ENCODE data around the gene SHISAL1.

SHISAL1 gene

DNA sequence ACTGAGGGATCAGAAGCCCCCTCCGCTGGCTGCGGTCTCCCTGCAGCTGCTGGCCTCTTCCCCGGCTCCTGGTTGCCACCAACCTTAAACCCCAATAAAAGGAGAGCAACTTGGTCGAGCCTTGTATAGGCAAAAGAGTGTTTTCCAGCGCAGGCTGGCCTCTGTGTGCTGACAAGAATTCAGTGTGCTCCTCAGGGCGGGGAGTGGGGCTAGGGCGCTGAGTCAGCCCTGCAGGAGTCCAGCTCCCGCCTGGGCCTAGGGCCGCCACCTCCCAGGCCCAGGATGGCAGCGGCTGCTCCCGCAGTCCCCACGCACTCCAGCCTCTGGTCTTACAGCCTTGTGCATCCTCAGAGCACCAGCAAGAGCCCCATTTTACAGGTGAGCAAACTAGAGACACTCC, at the start of gene SHISAL1:
Gene SHISAL1, minus strand, starts transcription at position 186 of the 400 bp plus-strand sequence. CDS start 12,006 bp downstream, outside the sequence.
- H3K9me3 Mint-ChIP-seq (ENCODE audit: low read depth), result no peaks in the 10 kb centered on the region
- peaks cover 16% of the 10 kb centered on the region for H3K4me1 Mint-ChIP-seq (ENCODE audit: low read depth)
- H3K27me3 Mint-ChIP-seq, result no peaks in the 10 kb centered on the region
- no peak within 1 kb of the TSS for H3K4me3 Mint-ChIP-seq
- H3K27ac Mint-ChIP-seq, result no peak within 1 kb of the TSS
- no peaks in the 10 kb centered on the region for H3K36me3 Mint-ChIP-seq

DNA sequence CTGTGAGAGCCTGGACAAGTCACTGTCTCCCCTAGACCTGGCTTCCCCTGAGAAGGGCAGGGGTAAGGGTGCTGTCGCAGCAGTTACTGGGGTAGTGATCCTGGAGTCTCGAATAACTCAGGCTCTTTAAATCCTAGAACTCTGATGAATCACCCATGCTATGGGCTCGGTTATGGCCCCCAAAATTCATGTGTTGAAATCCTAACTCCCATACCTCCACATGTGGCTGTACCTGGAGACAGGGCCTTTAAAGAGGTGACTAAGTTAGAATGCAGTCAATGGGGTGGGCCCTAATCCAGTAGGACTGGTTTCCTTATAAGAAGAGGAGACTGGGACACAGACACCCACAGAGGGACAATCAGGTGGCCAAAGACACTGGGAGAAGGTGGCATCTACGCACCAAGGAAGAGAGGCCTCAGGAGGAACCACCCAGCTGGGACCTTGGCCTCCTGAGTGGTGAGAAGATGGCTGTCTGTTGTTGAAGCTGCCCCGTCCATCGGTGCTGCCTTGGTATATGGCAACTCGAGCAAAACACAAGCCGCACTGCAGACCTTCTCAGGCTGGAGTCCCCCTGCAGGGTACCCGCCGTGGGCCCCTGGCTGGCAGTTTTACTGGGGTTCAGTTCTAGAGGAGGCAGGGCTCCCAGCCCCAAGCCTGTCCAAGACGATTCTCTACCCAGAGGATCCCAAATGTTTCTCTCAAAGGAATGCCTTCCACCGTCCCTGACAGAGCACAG, 48.8 kb upstream of the SHISAL1 start:
- H3K4me3 Mint-ChIP-seq, result no peak overlapping the region

DNA sequence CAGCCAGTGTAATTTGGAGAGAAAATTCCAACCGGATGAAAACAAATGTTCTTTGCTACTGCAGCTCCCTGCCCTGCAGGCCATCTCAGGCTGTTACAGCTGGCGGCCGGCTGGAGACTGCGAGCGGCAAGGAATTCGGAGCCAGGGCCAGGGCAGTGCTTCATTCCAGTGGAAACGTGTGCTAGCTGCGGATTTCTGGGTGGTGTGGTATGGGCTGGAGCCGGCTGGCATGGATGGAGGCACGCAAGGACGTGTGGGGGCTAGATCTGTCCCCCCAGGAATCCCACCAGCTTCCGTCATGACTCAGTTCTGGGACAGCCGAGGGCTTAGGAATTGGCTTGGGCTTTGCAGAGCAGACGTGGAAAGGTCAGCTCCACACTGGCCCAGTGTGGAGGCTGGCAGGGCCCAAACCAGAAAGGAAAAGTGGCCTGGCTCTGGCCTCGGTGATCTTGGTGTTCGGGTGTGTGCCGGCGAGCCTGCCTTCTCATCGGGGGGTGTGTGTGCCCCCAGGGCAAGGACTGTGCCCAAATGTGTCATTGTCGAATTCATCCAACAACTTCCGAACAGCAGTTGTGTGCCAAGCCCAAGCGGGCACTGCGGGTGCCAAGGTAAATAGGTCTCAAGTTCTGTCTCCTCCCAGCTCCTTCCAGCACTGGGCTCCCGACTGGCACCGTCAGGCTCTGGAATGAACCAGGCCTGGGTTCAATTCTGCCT, 48.1 kb upstream of the SHISAL1 start:
- Mint-ChIP-seq H3K27me3 (peaks cover 9% of the 10 kb centered on the region), H3K27ac (no peak overlapping the region), H3K4me3 (no peak overlapping the region), H3K9me3 (ENCODE audit: low read depth) (no peaks in the 10 kb centered on the region), H3K4me1 (ENCODE audit: low read depth) (no peaks in the 10 kb centered on the region), H3K36me3 (no peaks in the 10 kb centered on the region)

More for the DNA sequence above, 48.8 kb upstream of the SHISAL1 start:
- Mint-ChIP-seq H3K36me3 (no peaks in the 10 kb centered on the region), H3K27ac (no peak overlapping the region), H3K27me3 (peaks cover 7% of the 10 kb centered on the region), H3K9me3 (ENCODE audit: low read depth) (no peaks in the 10 kb centered on the region), H3K4me1 (ENCODE audit: low read depth) (no peaks in the 10 kb centered on the region)

DNA sequence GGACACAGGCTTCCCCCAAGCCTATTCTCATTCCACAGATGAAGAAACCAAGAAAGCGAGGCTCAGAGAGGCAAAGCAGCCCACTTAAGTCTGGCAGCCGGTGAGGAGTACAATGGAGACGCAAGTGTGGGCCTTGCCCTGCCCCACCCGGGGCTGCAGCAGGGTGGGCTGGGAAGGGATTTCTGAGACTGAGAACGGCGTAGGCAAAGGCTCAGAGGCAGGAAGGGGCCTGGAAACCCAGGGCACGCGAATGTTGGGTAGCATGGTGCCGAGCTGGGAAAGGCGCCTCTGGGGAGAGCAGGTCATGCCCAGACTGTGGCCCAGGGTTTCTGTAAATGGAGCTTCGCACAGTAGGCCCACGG, 47.5 kb upstream of the SHISAL1 start:
- H3K27me3 Mint-ChIP-seq, result peaks cover 11% of the 10 kb centered on the region
- no peak overlapping the region for H3K4me3 Mint-ChIP-seq
- H3K27ac Mint-ChIP-seq, result no peak overlapping the region
- no peaks in the 10 kb centered on the region for H3K4me1 Mint-ChIP-seq (ENCODE audit: low read depth)
- no peaks in the 10 kb centered on the region for H3K9me3 Mint-ChIP-seq (ENCODE audit: low read depth)
- no peaks in the 10 kb centered on the region for H3K36me3 Mint-ChIP-seq

DNA sequence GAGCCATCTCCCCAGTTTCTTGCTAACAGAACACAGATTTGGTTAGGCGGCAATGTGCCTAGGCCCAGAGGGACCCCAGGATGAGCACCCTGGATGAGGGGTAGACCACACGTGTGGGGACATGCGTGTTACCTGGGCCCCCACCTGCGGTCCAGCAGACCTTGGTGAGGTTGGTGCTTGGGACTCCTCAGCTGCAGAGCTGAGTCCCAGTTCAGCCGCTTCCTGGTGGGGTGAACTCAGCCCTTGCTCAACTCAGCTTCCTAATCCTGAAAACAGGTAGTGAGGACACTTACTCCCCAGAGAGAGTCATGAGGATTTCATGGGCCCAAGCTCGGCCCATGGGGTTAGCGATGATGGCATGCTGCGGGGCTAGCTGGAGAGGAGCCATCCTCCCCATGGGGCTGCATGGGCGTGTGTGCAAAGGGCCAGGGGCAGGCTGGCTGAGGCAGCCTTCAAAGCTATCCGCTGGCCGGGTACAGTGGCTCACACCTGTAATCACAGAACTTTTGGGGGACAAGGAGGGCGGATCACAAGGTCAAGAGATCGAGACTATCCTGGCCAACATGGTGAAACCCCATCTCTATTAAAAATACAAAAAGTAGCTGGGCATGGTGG, 46.9 kb upstream of the SHISAL1 start:
- Mint-ChIP-seq H3K27me3 (peaks cover 11% of the 10 kb centered on the region), H3K9me3 (ENCODE audit: low read depth) (no peaks in the 10 kb centered on the region), H3K36me3 (no peaks in the 10 kb centered on the region), H3K4me3 (no peak overlapping the region), H3K27ac (no peak overlapping the region), H3K4me1 (ENCODE audit: low read depth) (no peaks in the 10 kb centered on the region)

DNA sequence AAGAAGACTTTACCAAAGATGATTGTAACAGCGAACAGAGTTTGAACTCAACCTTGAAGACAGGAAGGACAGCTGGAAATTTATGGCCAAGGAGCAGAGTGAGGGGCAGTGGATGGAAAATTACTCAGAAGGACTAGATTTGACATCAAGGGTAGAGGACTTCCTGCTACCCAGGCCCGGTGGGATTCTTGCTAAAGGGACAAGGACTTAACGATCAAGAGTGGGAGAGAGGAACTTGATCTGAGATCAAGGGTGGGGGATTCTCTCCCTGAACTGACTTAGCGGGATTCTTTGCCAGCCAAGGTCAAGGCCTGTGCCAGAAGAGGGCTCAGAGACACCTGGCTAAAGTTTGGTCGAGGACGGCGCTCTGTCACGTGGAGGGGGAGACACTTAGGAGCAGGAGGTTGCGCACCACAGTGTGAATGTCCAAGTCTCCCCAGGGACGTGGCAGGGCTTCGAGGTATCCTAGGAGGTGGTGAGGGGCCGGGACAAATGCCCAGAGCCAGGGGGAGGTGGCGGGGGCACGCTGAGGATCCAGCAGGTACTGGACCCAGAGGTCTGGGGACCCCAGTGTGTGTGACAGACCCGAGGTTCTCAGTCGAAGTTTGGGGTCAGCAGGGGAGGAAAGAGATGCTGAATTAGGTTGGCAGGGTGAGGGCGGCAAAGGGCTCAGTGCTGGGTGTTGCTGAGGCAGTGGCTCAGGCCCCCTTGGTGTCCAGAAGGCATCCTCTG, 46.1 kb upstream of the SHISAL1 start:
- H3K4me1 Mint-ChIP-seq (ENCODE audit: low read depth), result no peaks in the 10 kb centered on the region
- H3K27me3 Mint-ChIP-seq, result peaks cover 15% of the 10 kb centered on the region
- H3K9me3 Mint-ChIP-seq (ENCODE audit: low read depth), result no peaks in the 10 kb centered on the region
- no peak overlapping the region for H3K27ac Mint-ChIP-seq
- H3K36me3 Mint-ChIP-seq, result no peaks in the 10 kb centered on the region
- H3K4me3 Mint-ChIP-seq, result no peak overlapping the region

DNA sequence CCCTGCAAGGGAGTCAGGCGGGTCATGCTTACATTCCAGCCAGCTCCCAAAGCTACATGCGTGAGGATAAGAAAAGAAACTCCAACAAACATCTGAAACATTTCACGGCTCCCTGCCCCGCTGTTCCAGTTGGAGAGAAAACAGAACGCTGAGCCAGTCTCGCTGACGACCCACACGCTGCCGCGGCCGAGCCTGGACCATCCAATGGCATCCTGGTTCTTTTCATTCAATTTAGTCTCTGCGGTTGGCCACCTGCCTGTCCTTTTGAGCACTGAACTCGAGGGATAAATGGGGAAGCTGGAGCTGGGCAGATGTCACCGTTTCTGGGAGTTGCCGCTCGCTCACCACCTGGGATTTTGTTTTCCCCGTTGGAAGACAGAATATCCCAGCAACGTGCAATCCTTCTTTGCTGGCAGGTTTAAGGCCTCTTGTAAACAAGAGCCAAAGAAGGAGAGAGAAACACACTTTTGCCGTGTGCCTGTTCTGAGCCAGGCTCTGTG, 45.3 kb upstream of the SHISAL1 start:
- Mint-ChIP-seq H3K27ac (no peak overlapping the region), H3K4me3 (no peak overlapping the region), H3K36me3 (no peaks in the 10 kb centered on the region), H3K9me3 (ENCODE audit: low read depth) (no peaks in the 10 kb centered on the region), H3K4me1 (ENCODE audit: low read depth) (no peaks in the 10 kb centered on the region), H3K27me3 (peaks cover 15% of the 10 kb centered on the region)

DNA sequence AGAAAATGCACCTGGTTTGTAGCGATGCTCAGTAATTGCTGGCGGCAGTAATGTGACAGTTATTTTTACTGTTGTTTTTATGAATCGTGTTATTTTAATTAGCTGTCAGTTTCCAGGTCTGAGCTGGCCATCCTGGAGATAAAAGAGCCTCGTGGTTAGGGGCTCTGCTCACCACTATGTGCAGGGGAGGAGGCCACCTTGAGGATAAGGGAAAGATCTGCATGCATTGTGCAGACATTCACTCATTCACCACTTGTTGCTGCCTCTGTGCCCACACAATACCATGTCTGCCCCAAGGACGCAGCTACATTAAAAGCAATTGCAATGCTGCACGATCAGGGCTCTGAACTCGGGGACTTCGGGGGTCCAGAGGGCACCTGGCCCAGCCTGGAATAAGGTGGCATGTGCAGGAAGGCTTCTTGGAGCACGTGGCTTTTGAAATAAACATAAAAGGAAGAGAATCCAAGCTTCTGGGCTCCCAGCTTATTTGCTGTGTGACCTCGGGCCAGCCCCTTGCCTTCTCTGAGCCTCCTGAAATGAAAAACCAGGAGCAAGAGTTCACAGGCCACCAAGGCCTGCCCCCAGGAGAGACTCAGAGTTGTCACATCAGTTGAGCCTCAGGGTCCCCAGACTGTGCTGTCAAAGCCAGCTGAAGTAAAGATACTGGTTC, 44.7 kb upstream of the SHISAL1 start:
- H3K9me3 Mint-ChIP-seq (ENCODE audit: low read depth), result no peaks in the 10 kb centered on the region
- H3K36me3 Mint-ChIP-seq, result no peaks in the 10 kb centered on the region
- H3K4me1 Mint-ChIP-seq (ENCODE audit: low read depth), result no peaks in the 10 kb centered on the region
- peaks cover 15% of the 10 kb centered on the region for H3K27me3 Mint-ChIP-seq
- no peak overlapping the region for H3K27ac Mint-ChIP-seq
- H3K4me3 Mint-ChIP-seq, result no peak overlapping the region

DNA sequence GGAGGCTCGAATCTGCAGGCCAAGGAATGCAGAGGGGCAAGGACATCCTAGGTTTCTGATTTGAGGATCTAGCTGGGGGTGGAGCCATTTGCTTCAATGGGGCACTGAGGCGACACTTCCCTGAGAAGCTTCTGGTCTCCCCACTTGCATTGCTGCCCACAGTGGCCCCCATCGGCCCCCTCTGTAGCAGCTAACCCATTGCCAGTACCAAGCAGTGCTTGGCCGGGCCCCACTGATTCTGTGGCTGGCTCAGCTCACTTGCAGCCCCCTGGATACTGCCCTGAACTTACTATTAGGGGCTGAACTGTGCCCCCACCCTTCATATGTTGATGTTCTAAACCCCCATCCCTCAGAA, 42.9 kb upstream of the SHISAL1 start:
- Mint-ChIP-seq H3K4me1 (ENCODE audit: low read depth) (peaks cover 5% of the 10 kb centered on the region), H3K36me3 (no peaks in the 10 kb centered on the region), H3K27me3 (peaks cover 19% of the 10 kb centered on the region), H3K27ac (no peak overlapping the region), H3K9me3 (ENCODE audit: low read depth) (no peaks in the 10 kb centered on the region), H3K4me3 (no peak overlapping the region)

DNA sequence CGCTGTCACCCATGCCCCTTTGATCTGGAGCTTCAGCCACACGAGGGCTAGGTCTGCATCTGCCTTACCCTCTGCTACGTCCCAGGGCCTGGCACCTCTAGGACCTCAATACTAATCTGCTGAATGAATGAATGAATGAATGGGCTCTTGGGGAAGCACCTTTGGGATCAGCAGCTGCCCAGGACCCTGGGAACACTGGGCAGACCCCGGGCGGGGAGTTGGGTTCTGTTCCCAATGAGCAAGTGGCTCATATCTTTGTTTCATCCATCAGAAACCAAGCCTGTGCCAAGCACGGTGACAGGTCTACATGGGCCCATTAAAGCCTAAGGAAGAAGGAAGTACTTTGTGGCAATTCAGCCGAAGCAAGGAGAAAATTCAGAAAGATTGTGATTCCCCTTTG, 41.5 kb upstream of the SHISAL1 start:
- Mint-ChIP-seq H3K36me3 (no peaks in the 10 kb centered on the region), H3K27me3 (peaks cover 19% of the 10 kb centered on the region), H3K4me1 (ENCODE audit: low read depth) (peaks cover 5% of the 10 kb centered on the region), H3K4me3 (no peak overlapping the region), H3K9me3 (ENCODE audit: low read depth) (no peaks in the 10 kb centered on the region), H3K27ac (no peak overlapping the region)

DNA sequence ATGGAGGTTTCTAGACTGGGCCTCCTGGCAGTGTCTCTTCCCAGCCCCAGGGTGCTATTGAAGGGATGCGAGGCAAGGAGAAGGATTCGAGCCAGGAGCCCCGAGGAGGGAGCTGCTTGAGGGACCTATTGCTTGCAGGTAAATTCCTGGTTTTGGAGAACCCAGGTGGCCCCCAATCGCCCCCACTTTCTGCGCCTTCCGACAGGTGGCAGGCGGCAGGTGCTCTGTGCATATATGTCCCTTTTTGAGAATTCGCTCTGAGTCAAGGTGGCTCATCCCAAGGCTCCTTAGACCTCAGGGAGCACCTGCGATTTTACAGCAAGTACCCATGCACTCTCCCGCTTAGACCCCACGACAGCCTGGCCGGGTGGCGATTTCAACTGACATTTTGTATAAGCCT, 40.3 kb upstream of the SHISAL1 start:
- H3K36me3 Mint-ChIP-seq, result no peaks in the 10 kb centered on the region
- no peaks in the 10 kb centered on the region for H3K9me3 Mint-ChIP-seq (ENCODE audit: low read depth)
- no peak overlapping the region for H3K27ac Mint-ChIP-seq
- H3K27me3 Mint-ChIP-seq, result peaks cover 13% of the 10 kb centered on the region
- H3K4me3 Mint-ChIP-seq, result no peak overlapping the region
- H3K4me1 Mint-ChIP-seq (ENCODE audit: low read depth), result peaks cover 5% of the 10 kb centered on the region

DNA sequence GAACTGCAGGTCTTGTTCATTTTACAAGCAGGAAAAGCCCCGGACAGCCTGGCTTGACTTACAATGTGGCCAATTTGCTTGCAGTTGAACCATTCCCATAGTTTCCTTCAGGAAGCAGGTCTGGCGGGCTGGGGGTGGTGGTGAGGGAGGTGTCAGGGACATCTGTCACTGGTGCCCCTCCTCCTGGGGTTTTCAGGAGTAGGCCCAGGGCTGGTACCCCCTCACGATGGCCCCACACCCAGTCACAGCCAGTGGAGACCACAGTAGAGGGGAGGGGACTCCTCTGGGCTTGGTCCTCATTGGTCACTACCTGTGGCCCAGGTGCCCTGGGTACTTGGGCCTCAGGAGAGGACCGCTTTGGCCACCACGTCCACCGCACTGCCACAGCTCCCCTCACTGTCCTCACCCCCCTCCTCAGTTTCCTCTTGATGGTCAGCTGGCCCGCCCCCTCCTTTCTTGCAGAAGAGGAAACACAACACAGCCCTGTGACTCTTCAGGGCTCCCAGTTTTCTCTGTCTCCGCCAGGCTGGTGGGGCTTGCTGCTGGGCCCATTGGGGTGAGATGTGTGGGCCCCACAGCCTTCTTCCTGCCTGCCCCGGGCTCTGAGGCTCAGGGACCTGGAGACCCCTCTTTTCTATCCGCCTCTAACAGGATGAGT, 39.8 kb upstream of the SHISAL1 start:
- Mint-ChIP-seq H3K4me1 (ENCODE audit: low read depth) (peaks cover 5% of the 10 kb centered on the region), H3K4me3 (no peak overlapping the region), H3K27me3 (peaks cover 13% of the 10 kb centered on the region), H3K36me3 (no peaks in the 10 kb centered on the region), H3K27ac (no peak overlapping the region), H3K9me3 (ENCODE audit: low read depth) (no peaks in the 10 kb centered on the region)

DNA sequence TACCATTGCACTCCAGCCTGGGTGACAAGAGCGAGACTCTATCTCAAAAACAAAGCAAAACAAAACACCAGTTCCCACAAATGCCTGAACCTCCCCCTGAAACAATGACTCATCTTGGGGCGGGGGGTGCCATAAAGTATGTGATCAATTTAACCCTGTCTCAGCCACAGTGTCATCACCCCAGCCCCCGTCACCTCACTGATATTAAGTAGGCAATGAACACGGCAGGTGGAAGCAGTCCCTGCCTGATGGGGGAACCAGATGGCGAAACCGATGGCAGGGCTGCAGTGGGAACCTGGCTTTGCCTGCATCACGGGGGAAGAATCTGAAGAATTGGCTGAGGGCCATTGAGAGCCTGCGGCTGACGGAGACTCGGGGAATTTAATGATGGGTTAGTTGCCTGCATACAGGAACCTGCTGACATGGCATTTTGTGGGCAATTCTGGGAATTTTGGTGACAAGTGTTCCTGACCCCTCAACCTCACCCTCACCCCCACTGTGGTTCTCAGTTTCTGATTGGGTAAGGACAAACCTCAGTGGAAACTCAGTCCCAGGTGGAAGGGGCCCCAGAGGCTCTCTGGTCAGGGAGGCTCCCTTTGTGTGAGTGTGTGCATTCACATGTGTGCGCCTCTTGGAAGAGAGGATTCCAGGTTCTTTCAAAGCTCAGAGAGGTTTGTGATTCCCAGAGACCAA, 39.1 kb upstream of the SHISAL1 start:
- Mint-ChIP-seq H3K4me1 (ENCODE audit: low read depth) (peaks cover 5% of the 10 kb centered on the region), H3K36me3 (no peaks in the 10 kb centered on the region), H3K9me3 (ENCODE audit: low read depth) (no peaks in the 10 kb centered on the region), H3K27me3 (peaks cover 11% of the 10 kb centered on the region), H3K4me3 (no peak overlapping the region), H3K27ac (no peak overlapping the region)

DNA sequence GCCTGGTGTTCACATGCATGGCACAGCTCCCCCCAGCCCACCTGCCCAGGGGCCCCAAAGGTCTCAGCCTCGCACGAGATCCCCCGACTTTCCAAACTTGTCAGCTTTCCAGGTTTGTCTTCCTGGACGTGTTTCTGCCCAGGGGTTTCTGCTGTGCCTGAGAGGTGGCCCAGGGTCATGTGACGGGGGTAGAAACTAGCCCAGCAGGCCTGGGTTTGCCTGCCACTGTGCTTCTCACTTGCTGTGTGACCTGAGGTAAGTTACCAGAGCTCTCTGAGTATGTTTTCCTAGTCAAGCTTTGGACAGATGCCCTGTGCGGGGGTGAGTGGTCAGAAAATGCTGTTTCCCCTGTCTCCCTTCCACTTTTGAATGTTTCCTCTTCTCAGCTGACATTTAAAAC, 38.3 kb upstream of the SHISAL1 start:
- no peaks in the 10 kb centered on the region for H3K36me3 Mint-ChIP-seq
- H3K27ac Mint-ChIP-seq, result no peak overlapping the region
- peaks cover 11% of the 10 kb centered on the region for H3K27me3 Mint-ChIP-seq
- no peaks in the 10 kb centered on the region for H3K9me3 Mint-ChIP-seq (ENCODE audit: low read depth)
- H3K4me1 Mint-ChIP-seq (ENCODE audit: low read depth), result peaks cover 5% of the 10 kb centered on the region
- H3K4me3 Mint-ChIP-seq, result no peak overlapping the region
